Measurements from ENCODE around the gene AP5M1. TPM values are rescaled to one million over a fixed set of nuclear protein-coding genes. Genes with fewer than 3 reads are reported as not detected.
A peak's percentile ranks its signal among the peaks of the same experiment; 100 is the strongest.
"Not testable (repeated sequence)": the region's sequence is repeated elsewhere in the genome, so short reads cannot be mapped to it uniquely, and the experiment has no call there.

Gene AP5M1
- total and polyA plus RNA-seq, 10 of the 15 experiments (the other 5 are each of a cell fraction or from before 2014, with no cell fraction given) = 23.9 to 66.0 (median 38.4) TPM

GRCh38 chr14:57258221-57258620 lies 10.6 kb upstream of the AP5M1 start:
- H4K20me1 ChIP-seq (ENCODE audit: control insufficient read depth, insufficient read depth); BruUV-seq (replicated peaks); H3K27ac ChIP-seq (ENCODE audit: control insufficient read depth, insufficient read depth); H3K9me3 ChIP-seq (replicated peaks; ENCODE audit: control insufficient read depth, insufficient read depth, low read length); H3K36me3 ChIP-seq (ENCODE audit: control insufficient read depth in 2 of 2, insufficient read depth in 2 of 2, low read length in 1 of 2); H3K4me2 ChIP-seq (ENCODE audit: control insufficient read depth, insufficient read depth); DNase-seq (ENCODE audit: low read depth, low spot score); ATAC-seq; H2AFZ ChIP-seq (ENCODE audit: control insufficient read depth, low read depth, low read length); H3K4me1 ChIP-seq (ENCODE audit: control insufficient read depth, insufficient read depth, low read length); intact Hi-C loops (cut with micrococcal nuclease; ENCODE audit: unreplicated experiment); RAD21 ChIA-PET (ENCODE audit: unreplicated experiment); H3K27me3 ChIP-seq (replicated peaks in 1 of 2; ENCODE audit: control insufficient read depth in 2 of 2, insufficient read depth in 2 of 2, low read length in 1 of 2); FAIRE-seq; POLR2A ChIA-PET; in situ Hi-C loops (cut with MboI); SMC1A ChIA-PET (ENCODE audit: uncharacterized antibody, unreplicated experiment); H3K9ac ChIP-seq (ENCODE audit: control insufficient read depth, insufficient read depth, low read length); H3K4me3 ChIP-seq: not testable (repeated sequence)
- WGBS (ENCODE audit: insufficient coverage, insufficient replicate concordance, low lambda C conversion rate, missing lambda C conversion rate) = 97% methylated on average over 2 of the region's 2 CpGs
- 0 out of 2 replicates have a peak, but pooled peaks have one; percentile 32 for TF ChIP-seq ZNF217 (IDR thresholded peaks at IDR 0.05)
- peaks cover 38% of the 10 kb centered on the region for H3K79me2 ChIP-seq (ENCODE audit: control insufficient read depth, insufficient read depth, low read length)
- CTCF ChIA-PET = interaction anchor here (1.4 kb wide), 1 partner anchor 10 kb away, joined by 4 read pairs; no protein-coding TSS in a partner anchor

GRCh38 chr14:57259672-57260071 lies 9.1 kb upstream of the AP5M1 start:
- Histone ChIP-seq H3K27me3 (replicated peaks in 1 of 2; ENCODE audit: control insufficient read depth in 2 of 2, insufficient read depth in 2 of 2, low read length in 1 of 2) (no peaks in the 10 kb centered on the region), H3K9me3 (replicated peaks; ENCODE audit: control insufficient read depth, insufficient read depth, low read length) (peaks cover 1% of the 10 kb centered on the region; the same call in 1 of the 3 replicates), H3K36me3 (ENCODE audit: control insufficient read depth in 2 of 2, insufficient read depth in 2 of 2, low read length in 1 of 2) (0 out of 4 replicates have a peak, but pooled peaks cover 0 to 3% of the 10 kb centered on the region in 2 experiments), H4K20me1 (ENCODE audit: control insufficient read depth, insufficient read depth) (no peaks in the 10 kb centered on the region), H3K4me3 (no peak overlapping the region), H3K27ac (ENCODE audit: control insufficient read depth, insufficient read depth) (no peak overlapping the region), H3K79me2 (ENCODE audit: control insufficient read depth, insufficient read depth, low read length) (peaks cover 41% of the 10 kb centered on the region), H3K9ac (ENCODE audit: control insufficient read depth, insufficient read depth, low read length) (no peak overlapping the region), H3K4me2 (ENCODE audit: control insufficient read depth, insufficient read depth) (no peak overlapping the region), H3K4me1 (ENCODE audit: control insufficient read depth, insufficient read depth, low read length) (peaks cover 3% of the 10 kb centered on the region; the same call in 1 of the 2 replicates), H2AFZ (ENCODE audit: control insufficient read depth, low read depth, low read length) (no peak overlapping the region)
- ChIA-PET SMC1A (ENCODE audit: uncharacterized antibody, unreplicated experiment) (interaction anchor here (0.8 to 1.3 kb wide), 2 partner anchors 14 to 21 kb away, joined by 3 read pairs; no protein-coding TSS in a partner anchor), CTCF (interaction anchor here (0.7 kb wide), 1 partner anchor 11 kb away, joined by 3 read pairs; no protein-coding TSS in a partner anchor), POLR2A (no interaction called here), RAD21 (ENCODE audit: unreplicated experiment) (interaction anchor here (0.7 kb wide), 1 partner anchor 10 kb away, joined by 4 read pairs; the partner anchor contains the start of genes AP5M1 and EXOC5)
- intact Hi-C loops (cut with micrococcal nuclease; ENCODE audit: unreplicated experiment) = no loop called here
- FAIRE-seq (no peak), ATAC-seq (no peak), DNase-seq (ENCODE audit: low read depth, low spot score) (no peak)
- no TSS peak for BruUV-seq (replicated peaks)
- WGBS (ENCODE audit: insufficient coverage, insufficient replicate concordance, low lambda C conversion rate, missing lambda C conversion rate) = 100% methylated on average over 1 of the region's 1 CpG
- TF ChIP-seq CTCF (IDR thresholded peaks at IDR 0.05 in 2 of 3, conservative IDR thresholded peaks at IDR 0.05 in 1 of 3; ENCODE audit: control insufficient read depth in 2 of 3, extremely low read depth in 1 of 3, insufficient read depth in 1 of 3, low read depth in 3 of 3, low read length in 3 of 3) = no peak
- no peak for TF ChIP-seq CEBPZ (IDR thresholded peaks at IDR 0.05; ENCODE audit: low read depth, low read length)
- TF ChIP-seq KAT2A (conservative IDR thresholded peaks at IDR 0.05; ENCODE audit: control insufficient read depth, low read depth, low read length) = no peak
- no peak for TF ChIP-seq MTA2 (IDR thresholded peaks at IDR 0.05; ENCODE audit: low read depth)
- no peak for TF ChIP-seq CEBPB (IDR thresholded peaks at IDR 0.05; ENCODE audit: borderline replicate concordance in 1 of 2, low read depth in 2 of 2, low read length in 2 of 2)
- TF ChIP-seq RB1 (IDR thresholded peaks at IDR 0.05; ENCODE audit: borderline replicate concordance) = no peak
- no peak for TF ChIP-seq SIX5 (IDR thresholded peaks at IDR 0.05; ENCODE audit: low read depth, low read length, severe bottlenecking)
- TF ChIP-seq CHD1 (IDR thresholded peaks at IDR 0.05; ENCODE audit: low read depth, low read length) = no peak
- no peak for TF ChIP-seq ATF3 (IDR thresholded peaks at IDR 0.05; ENCODE audit: borderline replicate concordance, extremely low read depth, low read depth, low read length)
- in situ Hi-C loops (cut with MboI) = no loop called here
